ACC112 (cell line): ENCODE data around the gene FSD1.
A peak's percentile ranks its signal among the peaks of the same experiment; 100 is the strongest.

Experiments
- H2AFZ ChIP-seq: fragments of 200-600 bp; sonication (generic); one replicate; pipeline ENCODE4 v1.6.0; 2017; ENCODE audit warnings: antibody characterized with exemption, low read length; ENCODE audit not compliant: unreplicated experiment
- H3K27ac ChIP-seq: fragments of 200-600 bp; sonication (generic); 2 replicates; pipeline ENCODE4 v1.5.1; 2014; ENCODE audit warnings: low read depth, mild to moderate bottlenecking, antibody characterized with exemption, low read length, moderate library complexity
- H3K27me3 ChIP-seq: fragments of 200-600 bp; sonication (generic); 2 replicates; pipeline ENCODE4 v1.6.1; 2014; ENCODE audit warnings: mild to moderate bottlenecking, antibody characterized with exemption, low read length, moderate library complexity, mixed read lengths; ENCODE audit not compliant: insufficient read depth
- H3K36me3 ChIP-seq: fragments of 200-600 bp; sonication (generic); 2 replicates; pipeline ENCODE4 v1.6.1; 2016; ENCODE audit warnings: mild to moderate bottlenecking, antibody characterized with exemption, low read length, moderate library complexity, mixed read lengths; ENCODE audit not compliant: insufficient read depth
- H3K4me1 ChIP-seq: fragments of 200-600 bp; sonication (generic); one replicate; pipeline ENCODE4 v1.6.1; 2016; ENCODE audit warnings: low read length, mixed read lengths; ENCODE audit not compliant: insufficient read depth, unreplicated experiment, control insufficient read depth
- H3K4me3 ChIP-seq: fragments of 200-600 bp; sonication (generic); 2 replicates; pipeline ENCODE4 v1.5.1; 2014; ENCODE audit warnings: mild to moderate bottlenecking, low read depth, low read length
- H3K79me2 ChIP-seq: fragments of 200-600 bp; sonication (generic); one replicate; pipeline ENCODE4 v1.6.0; 2016; ENCODE audit warnings: low read length; ENCODE audit not compliant: control insufficient read depth, unreplicated experiment, insufficient read depth

Gene FSD1

GRCh38 chr19:4329858-4330257, 25.5 kb downstream of the FSD1 start:
- no peaks in the 10 kb centered on the region for H3K79me2 ChIP-seq
- no peak overlapping the region for H3K4me3 ChIP-seq
- H3K27ac ChIP-seq = no peak overlapping the region
- no peaks in the 10 kb centered on the region for H3K36me3 ChIP-seq
- H3K4me1 ChIP-seq = peaks cover 3% of the 10 kb centered on the region
- no peaks in the 10 kb centered on the region for H3K27me3 ChIP-seq
- no peak overlapping the region for H2AFZ ChIP-seq

GRCh38 chr19:4334929-4335570, 30.7 kb downstream of the FSD1 start:
- Histone ChIP-seq H3K36me3 (no peaks in the 10 kb centered on the region), H3K27me3 (no peaks in the 10 kb centered on the region)

GRCh38 chr19:4337906-4338440, 33.6 kb downstream of the FSD1 start:
- Histone ChIP-seq H3K79me2 (no peaks in the 10 kb centered on the region), H3K4me3 (peak overlapping the region; percentile 72), H3K27ac (no peak overlapping the region), H3K4me1 (peaks cover 3% of the 10 kb centered on the region), H3K36me3 (no peaks in the 10 kb centered on the region), H3K27me3 (no peaks in the 10 kb centered on the region), H2AFZ (peak overlapping the region; percentile 92)

More at GRCh38 chr19:4334929-4335570, 30.7 kb downstream of the FSD1 start:
- no peak overlapping the region for H2AFZ ChIP-seq
- H3K79me2 ChIP-seq = no peaks in the 10 kb centered on the region
- peaks cover 3% of the 10 kb centered on the region for H3K4me1 ChIP-seq
- H3K4me3 ChIP-seq = no peak overlapping the region
- H3K27ac ChIP-seq = no peak overlapping the region

GRCh38 chr19:4338441-4339355, 34.3 kb downstream of the FSD1 start, which contains the start of gene STAP2:
STAP2 (minus strand) TSS chr19:4338827; CDS start chr19:4338753, 74 bp downstream.
- H3K4me3 ChIP-seq = peak within 1 kb of the TSS; percentile 72
- H3K4me1 ChIP-seq = peaks cover 3% of the 10 kb centered on the region
- H3K27me3 ChIP-seq = no peaks in the 10 kb centered on the region
- no peaks in the 10 kb centered on the region for H3K79me2 ChIP-seq
- H3K36me3 ChIP-seq = no peaks in the 10 kb centered on the region
- H3K27ac ChIP-seq = no peak within 1 kb of the TSS
- H2AFZ ChIP-seq = peak within 1 kb of the TSS; percentile 92

- Histone ChIP-seq H3K4me1 (peaks cover 3% of the 10 kb centered on the region), H3K79me2 (no peaks in the 10 kb centered on the region), H3K36me3 (no peaks in the 10 kb centered on the region), H3K4me3 (peak overlapping the region; percentile 93), H3K27me3 (no peaks in the 10 kb centered on the region), H3K27ac (peak overlapping the region; percentile 43; the same call in 1 of the 2 replicates), H2AFZ (no peak overlapping the region)
Observed at GRCh38 chr19:4342314-4342614, 37.9 kb downstream of the FSD1 start.

DNA sequence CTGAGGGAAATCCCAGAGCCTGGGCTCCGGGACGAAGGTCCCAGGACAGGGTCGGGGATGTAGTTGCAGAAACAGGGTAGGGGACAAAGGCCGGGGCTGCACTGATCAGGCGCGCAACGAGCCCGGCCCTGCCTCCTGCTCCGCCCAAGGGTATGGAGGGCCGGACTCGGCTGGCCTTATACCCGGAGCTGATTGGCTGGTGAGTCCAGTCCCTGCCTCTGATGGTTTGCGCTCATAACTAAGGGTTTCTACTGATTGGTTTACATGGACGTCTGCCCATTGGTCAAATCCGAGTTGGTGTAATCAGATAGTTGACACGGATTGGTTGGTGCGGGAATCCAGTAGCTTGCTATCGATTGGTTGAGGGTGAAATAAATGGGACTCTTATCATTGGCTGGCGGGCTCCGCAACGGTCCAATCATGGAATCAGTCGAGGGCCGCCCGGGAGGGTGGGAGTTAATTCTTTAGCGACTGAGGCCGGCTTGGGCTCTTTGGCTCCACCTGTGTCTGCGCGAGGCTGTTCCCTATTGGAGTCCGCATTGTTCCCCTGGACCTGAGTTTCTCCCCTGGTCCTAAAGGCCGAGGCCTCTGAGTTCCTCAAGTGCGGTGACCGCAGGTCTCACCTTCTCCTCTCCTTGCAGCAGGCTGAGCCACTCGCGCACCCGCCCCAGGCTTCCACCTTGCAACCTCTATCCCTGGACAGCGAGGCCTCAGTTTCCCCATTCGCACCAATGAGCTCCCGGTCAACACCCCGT, 38.4 kb downstream of the FSD1 start:
- H3K36me3 ChIP-seq = no peaks in the 10 kb centered on the region
- H3K4me3 ChIP-seq = peak overlapping the region; percentile 93
- H3K79me2 ChIP-seq = no peaks in the 10 kb centered on the region
- no peaks in the 10 kb centered on the region for H3K27me3 ChIP-seq
- peak overlapping the region; percentile 43 for H3K27ac ChIP-seq
- peaks cover 3% of the 10 kb centered on the region for H3K4me1 ChIP-seq
- H2AFZ ChIP-seq = peak overlapping the region; percentile 100

DNA sequence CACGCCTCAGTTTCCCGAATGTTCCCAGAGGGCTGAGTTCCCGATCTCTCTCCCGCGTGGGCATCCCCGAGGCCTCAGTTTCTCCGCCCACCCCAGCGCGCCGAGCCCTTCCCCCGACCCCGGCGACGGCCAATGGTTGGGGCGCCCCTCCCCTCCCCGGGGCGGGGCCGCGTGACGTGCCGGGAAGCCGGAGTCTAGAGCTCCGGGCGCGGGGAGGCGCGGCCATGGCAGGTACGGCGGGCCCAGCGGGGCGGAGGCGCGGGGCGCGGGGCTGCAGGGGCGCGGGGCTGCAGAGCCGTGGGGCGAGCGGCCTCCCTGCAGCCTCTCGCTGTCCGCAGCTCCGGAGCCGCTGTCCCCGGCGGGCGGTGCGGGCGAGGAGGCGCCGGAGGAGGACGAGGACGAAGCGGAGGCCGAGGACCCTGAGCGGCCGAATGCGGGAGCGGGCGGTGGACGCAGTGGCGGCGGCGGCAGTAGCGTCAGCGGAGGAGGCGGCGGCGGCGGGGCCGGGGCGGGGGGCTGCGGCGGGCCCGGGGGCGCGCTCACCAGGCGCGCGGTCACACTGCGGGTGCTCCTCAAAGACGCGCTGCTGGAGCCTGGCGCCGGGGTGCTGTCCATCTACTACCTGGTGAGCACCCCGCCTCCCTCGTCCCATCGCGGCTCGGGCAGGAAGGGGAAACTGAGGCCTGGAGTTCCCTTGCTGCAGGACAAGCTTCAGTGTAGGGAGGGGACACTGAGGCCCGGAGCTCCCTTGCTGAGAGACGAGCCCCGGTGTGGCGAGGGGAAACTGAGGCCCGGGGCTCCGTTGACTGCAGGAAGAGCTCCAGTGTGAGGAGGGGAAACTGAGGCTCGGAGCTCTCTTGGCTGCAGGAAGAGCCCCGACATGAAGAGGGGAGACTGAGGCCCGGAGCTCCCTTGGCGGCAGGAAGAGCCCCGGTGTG, 39.2 kb downstream of the FSD1 start, which contains the start of gene MPND:
Gene MPND, plus strand, starts transcription at position 193 of the 938 bp plus-strand sequence. Its CDS starts 32 bp downstream, at position 225.
- Histone ChIP-seq H3K79me2 (no peaks in the 10 kb centered on the region), H3K4me1 (peaks cover 1% of the 10 kb centered on the region), H3K4me3 (peak within 1 kb of the TSS; percentile 93), H2AFZ (peak within 1 kb of the TSS; percentile 100), H3K27me3 (no peaks in the 10 kb centered on the region), H3K36me3 (no peaks in the 10 kb centered on the region), H3K27ac (peak within 1 kb of the TSS; percentile 43)

DNA sequence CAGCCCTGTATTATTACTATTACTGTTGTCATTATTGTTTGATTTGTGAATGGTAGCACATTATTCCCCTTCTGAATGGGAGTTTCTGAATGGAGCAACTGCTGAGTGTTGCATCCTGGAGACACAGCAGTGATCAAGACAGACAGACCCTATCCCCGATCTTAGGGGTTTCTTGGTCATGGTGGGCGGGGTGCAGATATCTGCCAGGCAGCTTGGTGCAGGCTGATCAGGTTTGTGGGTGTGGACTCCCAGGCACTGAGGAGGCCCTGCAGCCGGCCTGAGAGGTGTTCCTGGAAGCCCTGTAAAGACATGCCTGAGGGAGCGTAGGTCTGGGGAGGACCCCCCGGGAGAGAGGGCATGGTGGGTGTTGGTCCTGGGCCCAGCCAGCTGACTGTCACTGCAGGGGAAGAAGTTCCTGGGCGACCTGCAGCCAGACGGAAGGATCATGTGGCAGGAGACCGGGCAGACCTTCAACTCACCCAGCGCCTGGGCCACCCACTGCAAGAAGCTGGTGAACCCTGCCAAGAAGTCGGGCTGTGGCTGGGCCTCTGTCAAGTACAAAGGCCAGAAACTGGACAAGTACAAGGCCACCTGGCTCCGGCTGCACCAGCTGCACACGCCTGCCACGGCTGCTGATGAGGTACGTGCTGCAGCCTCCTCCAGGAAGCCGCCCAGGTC, 41.1 kb downstream of the FSD1 start:
- H3K4me1 ChIP-seq = no peaks in the 10 kb centered on the region
- no peaks in the 10 kb centered on the region for H3K27me3 ChIP-seq

GRCh38 chr19:4346020-4346383, 41.6 kb downstream of the FSD1 start:
- H2AFZ ChIP-seq = no peak overlapping the region
- no peak overlapping the region for H3K27ac ChIP-seq
- H3K4me1 ChIP-seq = no peaks in the 10 kb centered on the region
- no peaks in the 10 kb centered on the region for H3K36me3 ChIP-seq
- no peak overlapping the region for H3K4me3 ChIP-seq
- no peaks in the 10 kb centered on the region for H3K27me3 ChIP-seq
- no peaks in the 10 kb centered on the region for H3K79me2 ChIP-seq

More for the DNA sequence above, 41.1 kb downstream of the FSD1 start:
- no peak overlapping the region for H3K27ac ChIP-seq
- no peak overlapping the region for H3K4me3 ChIP-seq
- no peak overlapping the region for H2AFZ ChIP-seq
- H3K36me3 ChIP-seq = no peaks in the 10 kb centered on the region
- no peaks in the 10 kb centered on the region for H3K79me2 ChIP-seq
